Stimulated activated naive CD8-positive, alpha-beta T cell treated with anti-CD3 and anti-CD28 coated beads, Interleukin-15, Interleukin-2, amounts not matched to agents 100 U/mL and 50 U/mL, for 24 hours (primary cell): ENCODE measurements around the gene S100A16.
A peak's percentile ranks its signal among the peaks of the same experiment; 100 is the strongest.
"Not testable (repeated sequence)": the region's sequence is repeated elsewhere in the genome, so short reads cannot be mapped to it uniquely, and the experiment has no call there.

Source experiments
- ATAC-seq: fragments of 150-1000 bp; cut with Tn5 transposase; one replicate; pipeline ENCODE4 v1.10.0; 2021
- DNase-seq: peaks from one replicate; pipeline ENCODE4 v3.0.0; 2021

The S100A16 gene, protein sequence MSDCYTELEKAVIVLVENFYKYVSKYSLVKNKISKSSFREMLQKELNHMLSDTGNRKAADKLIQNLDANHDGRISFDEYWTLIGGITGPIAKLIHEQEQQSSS

DNA sequence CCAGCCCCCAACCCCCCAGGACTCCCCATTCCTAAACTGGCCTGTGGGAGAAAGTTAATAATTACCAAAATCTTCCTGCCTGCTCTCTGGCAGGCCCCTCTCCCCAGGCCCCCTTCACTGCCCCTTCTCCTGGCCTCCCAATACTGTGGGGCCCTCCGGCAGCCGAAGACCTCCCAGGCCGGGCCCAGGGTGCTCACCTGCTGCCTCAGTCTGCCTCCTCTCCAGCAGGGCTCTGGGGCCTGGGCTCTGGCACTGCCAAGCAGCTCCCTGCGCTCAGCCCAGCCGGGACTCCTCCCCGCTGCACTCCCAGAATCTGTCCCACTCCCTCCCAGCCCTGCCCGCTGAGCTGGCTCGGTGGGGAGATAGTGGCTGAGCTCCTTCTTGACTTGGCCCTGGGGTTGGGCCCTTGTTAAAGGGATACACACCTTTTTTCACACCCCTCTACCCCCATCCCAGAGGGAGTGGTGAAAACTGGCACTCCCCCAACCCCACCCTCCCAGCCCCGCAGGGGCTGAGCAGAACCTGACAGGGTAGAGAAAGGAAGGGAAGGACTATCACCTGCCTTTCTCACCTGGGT is at the start of gene S100A16:
S100A16 (minus strand) TSS at position 383 of the 577 bp plus-strand sequence. CDS start 4,986 bp downstream, outside the sequence.
- ATAC-seq (no peak), DNase-seq (no peak)

DNA sequence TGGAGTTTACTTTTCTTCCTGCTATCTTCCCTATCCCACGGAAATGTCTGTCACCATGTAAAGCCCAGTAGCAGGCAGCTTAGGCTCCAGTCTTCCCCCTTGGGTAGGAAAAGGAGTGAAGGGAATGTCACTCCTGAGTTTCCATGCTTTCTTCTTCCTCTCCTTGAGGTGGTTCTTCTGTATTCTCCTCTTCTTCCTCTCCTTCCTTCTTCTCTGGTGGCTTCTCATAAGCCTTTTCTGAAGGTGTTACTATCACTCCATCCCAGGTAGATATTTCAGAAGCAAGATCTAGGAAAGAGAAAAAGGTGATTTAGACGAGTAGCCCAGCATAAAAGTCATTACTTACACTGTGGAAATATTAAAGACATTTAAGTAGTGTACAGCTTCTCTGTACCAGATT is 49.3 kb upstream of the S100A16 start:
- no peak for DNase-seq
- ATAC-seq = no peak

DNA sequence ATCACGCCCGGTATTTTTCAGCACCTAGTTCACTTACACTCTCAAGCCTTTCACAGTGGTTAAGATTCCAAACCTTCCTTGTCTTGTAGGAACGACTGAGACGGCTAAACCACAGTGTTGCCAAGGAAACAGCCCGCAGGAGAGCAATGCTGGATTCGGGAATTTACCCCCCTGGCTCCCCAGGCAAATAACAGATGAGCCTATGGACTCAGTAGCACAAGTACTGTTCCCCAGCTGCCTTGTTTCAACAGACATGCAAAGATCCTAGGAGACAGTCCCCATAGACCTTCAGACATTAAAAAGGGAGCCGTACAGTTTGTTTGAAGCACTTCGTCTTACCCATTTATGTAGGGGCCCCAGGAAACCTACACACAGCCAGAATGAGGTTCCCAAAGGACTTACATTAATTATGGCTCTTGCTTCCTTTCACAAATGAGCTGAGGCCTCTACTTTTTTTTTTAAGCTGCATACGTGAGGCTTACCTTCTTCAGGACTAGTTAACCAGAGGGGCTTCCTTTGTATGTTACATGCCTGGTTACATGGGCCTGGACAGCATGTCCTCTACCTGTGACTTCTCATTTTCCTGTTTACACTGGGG is 48.3 kb upstream of the S100A16 start:
- no peak for ATAC-seq

DNA sequence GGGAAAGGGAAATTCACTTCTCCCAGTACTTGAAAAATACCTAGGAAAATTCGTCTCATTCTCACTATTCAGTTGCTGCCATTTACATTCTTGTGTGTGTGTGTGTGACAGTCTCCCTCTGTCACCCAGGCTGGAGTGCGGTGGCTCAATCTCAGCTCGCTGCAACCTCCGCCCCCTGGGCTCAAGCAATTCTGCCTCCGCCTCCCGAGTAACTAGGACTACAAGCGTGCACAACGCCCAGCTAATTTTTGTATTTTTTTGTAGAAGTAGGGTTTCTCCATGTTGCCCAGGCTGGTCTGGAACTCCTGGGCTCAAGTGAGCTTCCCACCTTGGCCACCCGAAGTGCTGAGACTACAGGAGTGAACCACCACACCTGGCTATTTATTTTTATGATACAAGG is 46.7 kb upstream of the S100A16 start:
- DNase-seq (no peak), ATAC-seq (no peak)

More for the DNA sequence above, 48.3 kb upstream of the S100A16 start:
- no peak for DNase-seq

DNA sequence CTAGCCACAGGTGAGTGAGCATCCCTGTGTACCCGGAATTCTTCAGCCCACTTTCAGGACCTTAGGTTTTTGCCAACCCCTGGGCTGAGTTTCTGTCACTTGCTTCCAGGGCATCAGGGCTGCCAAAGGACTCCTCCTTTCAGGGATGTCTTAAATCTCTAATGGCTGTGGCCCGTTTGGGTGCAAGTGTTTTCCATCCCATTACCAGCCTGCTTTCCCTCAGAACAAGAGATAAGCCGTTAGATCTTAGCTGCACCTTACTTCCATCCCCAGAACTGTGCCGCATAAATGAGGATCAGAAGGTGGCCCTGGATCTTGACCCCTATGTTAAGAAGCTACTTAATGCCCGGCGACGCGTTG is 46.2 kb upstream of the S100A16 start:
- no peak for DNase-seq

DNA sequence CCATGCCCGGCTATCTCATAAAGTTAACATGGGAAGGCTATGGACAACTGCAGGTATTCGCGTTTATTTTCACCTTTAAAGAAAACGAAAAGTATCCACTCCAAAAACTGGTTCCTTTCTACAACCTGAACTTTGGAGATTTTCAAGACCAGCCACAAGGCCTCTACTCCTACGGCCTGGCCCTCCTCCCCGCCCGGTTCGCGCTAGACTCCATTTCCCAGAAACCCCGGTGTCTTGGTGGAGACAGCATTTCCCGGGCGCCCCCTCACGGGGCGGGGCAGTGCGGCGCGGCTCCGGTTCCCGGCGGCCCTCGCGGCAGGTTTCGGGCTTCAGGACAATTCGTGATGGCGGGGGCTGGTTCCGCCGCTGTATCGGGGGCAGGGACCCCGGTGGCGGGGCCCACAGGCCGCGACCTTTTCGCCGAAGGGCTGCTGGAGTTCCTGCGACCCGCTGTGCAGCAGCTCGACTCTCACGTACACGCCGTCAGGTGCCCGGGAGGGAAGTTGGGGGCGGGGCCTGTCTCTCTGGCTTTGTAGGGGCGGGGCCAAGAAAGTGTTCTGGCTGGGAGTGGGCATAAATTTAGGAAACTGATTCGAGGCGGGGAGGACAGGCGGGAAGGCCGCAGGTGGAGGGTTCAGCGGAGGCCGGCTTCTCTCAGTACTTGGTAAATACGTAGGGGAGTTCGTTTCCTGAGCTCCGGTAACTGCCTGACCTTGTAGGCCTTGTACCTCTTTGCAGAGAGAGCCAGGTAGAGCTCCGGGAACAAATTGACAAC is 45.6 kb upstream of the S100A16 start, which contains the start of gene SNAPIN:
SNAPIN (plus strand) TSS at position 304 of the 775 bp plus-strand sequence; CDS start at position 345, 41 bp downstream.
- ATAC-seq = peak; percentile 97
- peak; percentile 93 for DNase-seq

More for the DNA sequence above, 46.2 kb upstream of the S100A16 start:
- no peak for ATAC-seq

DNA sequence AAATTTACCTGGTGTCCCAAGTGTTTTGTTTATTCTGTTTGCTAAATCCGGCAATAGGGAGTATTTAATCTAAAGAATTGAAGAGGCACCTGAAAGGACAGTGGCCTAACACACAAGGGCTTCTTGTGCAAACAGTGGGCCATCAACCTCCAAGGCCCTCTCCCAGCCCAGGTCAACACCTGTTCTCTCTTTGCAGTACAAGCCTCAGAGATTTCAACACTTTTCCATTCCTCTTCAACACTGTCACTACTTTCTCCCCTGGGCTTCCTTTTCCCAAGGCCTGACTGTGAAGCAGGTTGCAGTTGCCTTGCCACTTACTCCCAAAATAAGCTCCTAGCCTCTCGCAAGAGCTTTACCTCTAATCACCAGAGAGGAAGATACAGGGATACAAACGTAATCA is 42.4 kb upstream of the S100A16 start:
- ATAC-seq = no peak
- no peak for DNase-seq

DNA sequence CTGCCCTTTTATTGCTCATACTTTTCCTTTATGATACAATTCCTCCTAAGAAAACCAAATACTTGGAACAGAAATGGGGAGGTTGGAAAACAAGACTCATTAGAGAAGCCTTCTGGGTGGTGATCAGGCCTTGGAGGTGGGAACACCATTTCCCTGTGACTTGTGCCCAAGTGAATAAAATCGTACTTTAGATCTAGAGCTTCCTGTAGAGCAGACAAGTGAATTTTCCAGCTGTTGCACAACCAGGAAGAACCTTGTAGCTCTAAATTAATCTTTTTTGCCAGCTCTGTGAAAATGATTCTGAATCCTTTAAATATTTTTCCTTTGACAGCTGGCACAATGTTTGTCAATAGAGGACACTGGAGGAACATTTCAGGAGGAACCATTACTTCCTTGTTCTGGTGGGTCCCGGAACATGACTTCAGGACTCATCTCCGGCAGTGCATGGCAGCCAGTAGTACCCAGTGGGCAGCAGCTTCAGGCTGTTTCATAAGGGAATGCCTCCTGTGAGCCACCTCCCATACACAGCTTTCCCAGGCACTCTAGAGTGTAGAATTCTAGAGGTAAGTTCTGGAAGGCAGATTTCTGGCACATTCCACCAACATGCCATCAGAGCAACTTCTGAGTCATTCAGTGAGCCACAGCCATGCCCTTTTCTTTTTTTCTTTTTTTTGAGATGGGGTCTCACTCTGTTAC is 40.0 kb upstream of the S100A16 start:
- no peak for ATAC-seq

DNA sequence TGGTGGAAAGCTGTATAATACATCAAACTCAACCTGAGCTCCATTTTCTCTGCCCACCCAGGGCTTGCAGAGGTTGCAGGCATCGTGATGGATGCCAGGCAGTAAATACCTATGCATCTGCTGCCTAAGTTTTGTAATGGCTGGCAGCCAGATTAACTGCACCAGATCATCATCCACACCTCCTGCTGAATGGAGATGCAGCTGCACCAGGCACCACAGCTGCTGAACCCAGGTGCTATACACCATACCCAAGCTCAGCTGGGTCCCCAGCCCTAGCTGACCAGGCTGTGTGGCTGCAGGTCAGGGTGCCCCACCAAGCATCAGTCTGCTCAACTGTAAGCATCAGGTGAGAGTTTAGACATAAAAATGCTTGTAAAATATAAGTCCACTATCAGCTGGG is 38.8 kb upstream of the S100A16 start:
- DNase-seq (no peak), ATAC-seq (no peak)

More for the DNA sequence above, 40.0 kb upstream of the S100A16 start:
- DNase-seq = no peak

DNA sequence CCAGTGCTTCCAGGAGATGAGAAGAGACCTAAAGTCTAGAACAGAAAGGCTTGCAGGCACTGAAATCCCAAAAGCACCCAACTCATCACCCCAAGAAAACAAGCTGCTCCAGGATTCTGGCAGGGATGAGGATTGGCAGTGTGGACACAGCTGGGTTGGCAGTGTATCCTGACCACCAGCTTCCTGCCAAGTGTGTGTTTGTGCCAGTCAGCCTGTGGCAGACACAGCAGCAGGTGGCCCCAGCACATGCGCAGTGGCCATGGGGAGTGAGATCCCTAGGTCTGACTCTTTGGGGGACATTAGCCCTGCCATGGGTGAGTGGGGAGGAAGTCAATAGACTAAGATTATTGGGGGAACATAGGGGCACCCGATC is 36.9 kb upstream of the S100A16 start:
- ATAC-seq (no peak), DNase-seq (no peak)

DNA sequence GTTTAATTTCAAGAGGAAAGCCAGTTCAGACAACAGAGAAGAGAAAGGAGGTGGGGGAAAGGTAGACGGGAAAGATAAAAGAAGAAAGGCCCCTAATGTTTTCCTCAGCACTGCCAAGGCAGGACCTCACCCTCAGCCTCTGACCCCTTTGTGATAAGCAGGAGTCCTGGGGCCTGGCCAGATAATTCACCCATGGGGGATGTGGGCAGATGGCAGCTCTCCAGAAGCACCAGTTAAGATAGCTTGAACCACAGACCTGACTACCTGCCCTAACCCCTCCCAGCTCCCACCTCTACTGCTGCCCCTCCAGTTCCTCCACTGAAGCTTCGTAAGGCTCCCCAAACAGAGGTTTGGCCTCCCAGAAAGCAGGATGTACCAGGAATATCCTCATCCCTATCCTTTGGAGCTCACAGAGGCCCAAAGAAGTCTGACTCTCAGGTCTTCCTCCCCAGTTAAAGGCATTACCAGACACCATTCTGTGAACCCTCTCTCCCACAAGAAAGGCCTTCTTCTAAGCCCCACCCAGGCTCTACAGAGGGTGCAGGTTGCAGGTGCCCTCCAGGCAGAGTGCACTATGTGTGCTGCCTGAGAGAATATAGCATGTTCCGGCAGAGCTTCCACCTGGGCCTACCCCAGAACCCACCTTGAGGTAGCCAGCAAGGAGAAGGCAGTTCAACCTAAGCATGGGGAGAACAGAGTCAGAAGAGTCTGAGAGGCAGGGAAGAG is 36.4 kb upstream of the S100A16 start:
- ATAC-seq (peak; percentile 29), DNase-seq (no peak)

DNA sequence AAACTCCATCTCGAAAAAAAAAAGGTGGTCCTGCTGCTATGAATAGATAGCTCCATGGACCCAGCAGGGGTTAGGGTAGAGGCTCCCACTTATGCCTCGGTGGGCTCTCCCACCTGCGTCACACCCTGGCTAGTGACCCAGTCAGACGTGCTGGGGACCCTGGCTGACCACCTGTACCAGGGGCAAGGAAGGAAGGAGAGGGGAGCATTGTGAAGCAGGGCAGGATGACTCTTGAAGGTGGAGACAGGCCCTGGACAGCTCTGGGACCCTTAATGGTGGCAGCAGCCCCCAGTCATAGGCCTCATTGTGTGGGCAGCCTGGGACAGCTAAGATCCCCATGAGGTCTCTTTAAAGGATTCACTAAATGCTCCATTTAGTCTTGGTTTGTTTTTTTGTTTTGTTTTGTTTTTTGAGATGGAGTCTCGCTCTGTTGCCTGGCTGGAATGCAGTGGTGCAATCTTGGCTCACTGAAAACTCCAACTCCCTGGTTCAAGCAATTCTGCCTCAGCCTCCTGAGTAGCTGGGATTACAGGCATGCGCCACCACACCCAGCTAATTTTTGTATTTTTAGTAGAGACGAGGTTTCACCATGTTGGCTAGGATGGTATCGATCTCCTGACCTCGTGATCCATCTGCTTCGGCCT is 35.2 kb upstream of the S100A16 start:
- no peak for ATAC-seq
- no peak for DNase-seq

DNA sequence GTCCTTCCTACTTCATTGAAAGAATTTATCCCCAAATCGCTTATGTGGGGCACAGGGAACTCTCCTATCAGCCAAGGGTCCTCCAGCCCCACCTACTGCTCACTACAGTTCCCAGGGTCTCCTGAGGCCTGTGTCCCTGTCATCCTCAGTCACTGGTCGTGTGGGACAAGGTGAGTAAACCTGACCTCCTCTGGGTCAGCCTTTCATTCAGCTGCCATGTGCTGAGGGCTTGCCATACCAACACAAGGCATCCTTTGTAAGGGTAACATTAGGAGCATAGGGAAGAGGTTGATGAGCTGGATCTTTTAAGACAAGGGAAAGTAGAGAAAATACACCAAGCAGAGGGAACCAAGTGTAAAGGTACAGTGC is 34.4 kb upstream of the S100A16 start:
- DNase-seq = no peak
- ATAC-seq = no peak

DNA sequence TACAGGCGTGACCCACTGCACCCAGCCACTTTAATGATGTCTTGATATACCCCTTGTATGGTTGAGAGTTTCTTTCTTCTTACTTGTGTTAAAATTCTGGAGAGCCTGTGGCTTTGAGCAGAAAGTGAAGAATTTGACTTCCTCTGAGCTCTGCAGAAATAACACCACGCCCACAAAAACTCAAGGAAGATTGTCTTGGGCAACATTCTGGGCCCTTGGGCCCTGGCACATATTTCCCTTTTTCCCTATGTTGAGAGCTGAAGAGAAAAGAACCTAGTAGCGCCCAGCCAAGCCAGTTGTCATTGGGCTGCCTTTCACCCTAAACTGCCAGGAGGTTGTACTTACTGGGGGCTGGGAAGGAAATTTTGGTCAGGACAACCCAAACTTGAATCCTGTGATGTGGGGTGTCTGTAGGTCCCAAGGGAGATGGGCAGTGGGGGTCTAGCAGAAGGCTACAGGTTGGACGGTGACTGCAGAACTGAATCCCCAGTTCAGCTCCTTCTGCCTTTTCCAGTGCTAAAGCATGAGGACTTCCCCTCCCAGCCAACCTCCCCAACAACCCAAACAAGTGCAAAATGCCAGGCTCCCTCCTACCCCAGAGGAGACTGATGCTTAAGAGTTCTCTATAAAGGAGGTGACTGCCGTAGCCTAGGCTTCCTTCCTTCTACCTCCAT is 33.9 kb upstream of the S100A16 start:
- ATAC-seq = no peak
- DNase-seq = no peak

DNA sequence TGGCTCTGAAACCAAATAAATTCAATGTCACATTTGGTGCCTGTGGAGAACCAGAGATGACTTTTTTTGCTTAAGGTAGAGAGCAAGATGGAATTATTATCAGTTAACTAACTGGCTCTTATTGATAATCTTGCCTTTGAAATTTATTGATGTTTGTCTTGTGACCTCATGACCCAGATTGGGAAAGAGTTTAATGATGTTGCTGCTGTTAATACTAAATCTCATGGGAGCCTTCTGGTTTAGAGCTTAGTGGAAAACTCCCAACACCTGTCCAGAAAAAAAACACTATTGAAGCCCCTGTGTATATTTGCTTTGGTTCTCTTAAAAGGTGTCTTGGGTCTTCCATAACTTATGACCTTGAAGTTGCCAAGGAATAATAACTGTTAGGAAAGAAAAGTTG is 30.9 kb upstream of the S100A16 start:
- ATAC-seq = no peak
- DNase-seq = no peak

DNA sequence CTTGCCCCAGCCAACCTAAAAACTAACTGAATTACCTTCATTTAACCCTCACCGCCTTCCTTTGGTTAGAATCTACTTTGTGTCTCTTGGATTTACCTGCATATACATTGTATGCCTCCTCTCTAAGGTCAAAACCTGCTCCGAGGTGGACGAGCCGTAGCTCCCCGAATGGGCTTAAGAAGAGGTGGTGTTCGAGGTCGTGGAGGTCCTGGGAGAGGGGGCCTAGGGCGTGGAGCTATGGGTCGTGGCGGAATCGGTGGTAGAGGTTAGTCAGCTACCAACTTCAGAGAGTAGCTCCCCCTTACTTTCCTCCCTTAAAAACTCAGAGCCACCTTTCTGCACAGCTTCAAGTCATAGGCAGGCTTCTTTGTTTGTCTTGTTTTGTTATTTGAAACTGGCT is 30.2 kb upstream of the S100A16 start:
- DNase-seq (no peak), ATAC-seq (no peak)

DNA sequence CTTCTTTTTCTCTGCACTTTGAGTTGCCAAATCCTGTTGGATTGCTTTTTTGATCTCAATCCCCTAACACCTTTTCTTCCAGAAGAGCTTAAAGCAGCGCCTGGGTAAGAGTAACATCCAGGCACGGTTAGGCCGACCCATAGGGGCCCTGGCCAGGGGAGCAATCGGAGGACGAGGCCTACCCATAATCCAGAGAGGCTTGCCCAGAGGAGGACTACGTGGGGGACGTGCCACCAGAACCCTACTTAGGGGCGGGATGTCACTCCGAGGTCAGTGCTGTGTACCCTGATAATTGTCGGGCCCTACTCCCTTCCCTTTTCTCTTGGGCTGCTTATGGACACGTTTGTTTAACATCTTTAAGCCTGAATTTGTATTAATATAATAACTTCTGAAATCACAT is 29.2 kb upstream of the S100A16 start:
- ATAC-seq (no peak), DNase-seq (no peak)

DNA sequence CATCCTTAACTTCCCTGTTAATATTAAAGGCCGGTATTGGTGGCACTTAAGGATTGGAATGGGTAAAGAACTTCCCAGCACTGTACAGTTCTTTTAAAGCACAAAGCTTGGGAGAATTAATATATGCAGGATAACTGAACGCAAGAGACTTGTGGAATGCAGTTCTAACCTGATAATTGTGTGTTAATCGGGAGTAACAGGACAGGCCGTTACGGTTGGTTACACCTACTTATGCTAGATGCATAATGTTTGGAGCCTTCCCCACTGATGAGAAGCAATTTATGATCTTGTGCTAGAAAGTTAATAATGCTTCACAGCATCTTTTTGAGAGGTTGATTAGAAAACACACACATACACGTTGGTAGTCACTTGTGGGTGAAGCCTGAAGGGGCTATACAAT is 27.9 kb upstream of the S100A16 start:
- no peak for DNase-seq
- no peak for ATAC-seq

DNA sequence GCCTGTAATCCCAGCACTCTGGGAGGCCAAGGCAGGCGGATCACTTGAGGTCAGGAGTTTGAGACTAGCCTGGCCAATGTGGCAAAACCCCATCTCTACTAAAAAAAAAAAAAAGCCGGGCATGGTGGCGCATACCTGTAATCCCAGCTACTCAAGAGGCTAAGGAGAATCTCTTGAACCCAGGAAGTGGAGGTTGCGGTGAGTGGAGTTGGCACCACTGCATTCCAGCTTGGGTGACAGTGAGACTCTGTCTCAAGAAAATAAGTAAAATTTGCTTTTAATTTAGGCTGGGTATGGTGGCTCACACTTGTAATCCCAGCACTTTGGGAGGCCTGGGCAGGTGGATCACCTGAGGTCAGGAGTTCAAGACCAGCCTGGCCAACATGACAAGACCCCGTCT is 27.3 kb upstream of the S100A16 start:
- ATAC-seq, DNase-seq: not testable (repeated sequence)

DNA sequence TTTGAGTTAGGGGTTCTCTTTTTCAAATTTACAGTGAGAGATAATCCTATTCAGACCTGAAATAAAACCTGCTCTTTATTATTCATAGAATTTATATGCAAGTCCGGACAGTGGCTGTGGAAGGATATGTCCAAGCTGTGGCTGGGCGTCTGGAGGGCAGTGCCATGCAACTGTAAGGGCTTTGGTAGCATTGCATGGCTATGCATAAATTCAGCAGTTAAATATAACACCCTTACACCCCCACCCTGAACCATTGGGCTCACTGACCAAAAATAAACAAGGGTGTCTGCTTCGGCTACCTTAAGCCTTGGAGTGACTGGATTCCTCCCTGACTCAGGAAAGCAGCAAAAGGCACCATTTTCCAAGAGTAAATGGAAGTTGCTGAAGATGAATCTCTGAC is 26.3 kb upstream of the S100A16 start:
- DNase-seq (no peak), ATAC-seq (no peak)

DNA sequence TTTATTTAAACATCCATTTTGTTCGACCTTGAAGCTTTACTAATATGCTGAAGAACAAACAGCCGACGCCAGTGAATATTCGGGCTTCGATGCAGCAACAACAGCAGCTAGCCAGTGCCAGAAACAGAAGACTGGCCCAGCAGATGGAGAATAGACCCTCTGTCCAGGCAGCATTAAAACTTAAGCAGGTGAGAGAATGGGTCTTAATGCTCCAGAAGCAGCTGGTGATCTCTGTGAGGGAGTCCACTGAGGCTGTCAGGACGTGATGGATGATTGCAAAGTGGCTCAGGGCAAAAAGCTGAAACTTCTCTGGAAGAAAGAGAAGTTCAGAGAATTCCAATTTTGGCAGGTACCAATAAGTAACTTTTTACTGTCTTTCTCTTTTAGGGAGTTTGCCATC is 25.3 kb upstream of the S100A16 start:
- DNase-seq = no peak
- no peak for ATAC-seq
